Caco-2 (cell line): ENCODE results near the gene UPF3B. TPM values are rescaled to one million over a fixed set of nuclear protein-coding genes. Genes with fewer than 3 reads are reported as not detected.

Source experiments
- BruUV-seq: library from RNA; stranded (reverse); fragments of 400-500 nt; replicated peaks from 2 replicates; lab custom pipeline; 2021; lab: Mats Ljungman, UMichigan
- CTCF ChIA-PET: fragments of 300-600 bp; sonication (Branson Sonifier 250); formaldehyde crosslinking; loops from one replicate; lab custom pipeline; 2022; ENCODE audit warnings: antibody characterized with exemption; lab: Charles Lee
- POLR2A ChIA-PET: fragments of 300-600 bp; sonication (Branson Sonifier 250); formaldehyde crosslinking; loops from one replicate; lab custom pipeline; 2022; ENCODE audit warnings: antibody characterized with exemption; lab: Charles Lee
- DNase-seq, 2 experiments: peaks; one replicate each; pipeline versions ENCODE4 v3.0.0 to v3.0.0-alpha.2; 2020 to 2022
- H3K27me3 ChIP-seq: replicated peaks from 2 replicates; pipeline ENCODE4 v1.6.0; 2011; ENCODE audit warnings: low read length; ENCODE audit not compliant: control insufficient read depth, insufficient read depth
- H3K36me3 ChIP-seq: 2 replicates; pipeline ENCODE4 v1.5.1; 2011; ENCODE audit warnings: low read length; ENCODE audit not compliant: control insufficient read depth, insufficient read depth
- H3K4me1 ChIP-seq: fragments of 250-450 bp; sonication (Bioruptor Pico); 2 replicates; pipeline ENCODE4 v1.5.1; 2020; ENCODE audit warnings: mild to moderate bottlenecking
- H3K4me3 ChIP-seq: 2 replicates; pipeline ENCODE4 v1.5.1; 2011; ENCODE audit warnings: low read depth, mild to moderate bottlenecking, control low read depth, low read length
- H3K9me3 ChIP-seq: fragments of 250-450 bp; sonication (Bioruptor Pico); 2 replicates; pipeline ENCODE4 v1.5.1; 2020; ENCODE audit warnings: mild to moderate bottlenecking, moderate library complexity
- H3K27ac Mint-ChIP-seq: one replicate; pipeline ENCODE4 v1.8.0; 2022; ENCODE audit warnings: mixed read lengths; ENCODE audit not compliant: unreplicated experiment
- H3K27me3 Mint-ChIP-seq: one replicate; pipeline ENCODE4 v1.8.0; 2022; ENCODE audit warnings: mixed read lengths; ENCODE audit not compliant: insufficient read depth, unreplicated experiment
- H3K36me3 Mint-ChIP-seq: one replicate; pipeline ENCODE4 v1.8.0; 2022; ENCODE audit warnings: mild to moderate bottlenecking, mixed read lengths; ENCODE audit not compliant: insufficient read depth, unreplicated experiment
- H3K4me1 Mint-ChIP-seq: one replicate; pipeline ENCODE4 v1.8.0; 2022; ENCODE audit warnings: low read depth, mixed read lengths; ENCODE audit not compliant: unreplicated experiment
- H3K4me3 Mint-ChIP-seq: one replicate; pipeline ENCODE4 v1.8.0; 2022; ENCODE audit warnings: mild to moderate bottlenecking, moderate library complexity, mixed read lengths; ENCODE audit not compliant: unreplicated experiment
- H3K9me3 Mint-ChIP-seq: one replicate; pipeline ENCODE4 v1.8.0; 2022; ENCODE audit warnings: mixed read lengths; ENCODE audit not compliant: unreplicated experiment
- CTCF ChIP-seq, 2 experiments: fragments of 200-600 bp in 1 of 2; IDR thresholded peaks; 1 replicate in 1 of 2; 2 replicates in 1 of 2; pipeline versions ENCODE4 v1.5.1 to v1.8.0; 2011 to 2022; ENCODE audit warnings: antibody characterized with exemption in 1 of 2, control low read depth in 1 of 2, inconsistent platforms in 1 of 2, low read depth in 1 of 2, low read length in 1 of 2, mild to moderate bottlenecking in 1 of 2, moderate library complexity in 1 of 2; ENCODE audit not compliant: insufficient read depth in 1 of 2, severe bottlenecking in 1 of 2, unreplicated experiment in 1 of 2
- intact Hi-C: fragments of 100-400 bp; cut with micrococcal nuclease; formaldehyde crosslinking; loops from one replicate; pipeline ENCODE4 v1.10.0; 2022; ENCODE audit not compliant: unreplicated experiment
- total RNA-seq: library from RNA; stranded (reverse); gene quantifications from 2 replicates; pipeline ENCODE4 v1.2.3, GENCODE V29; 2022

The UPF3B gene
- total RNA-seq, 1 experiment from 2014 or later = 19.0 TPM

DNA sequence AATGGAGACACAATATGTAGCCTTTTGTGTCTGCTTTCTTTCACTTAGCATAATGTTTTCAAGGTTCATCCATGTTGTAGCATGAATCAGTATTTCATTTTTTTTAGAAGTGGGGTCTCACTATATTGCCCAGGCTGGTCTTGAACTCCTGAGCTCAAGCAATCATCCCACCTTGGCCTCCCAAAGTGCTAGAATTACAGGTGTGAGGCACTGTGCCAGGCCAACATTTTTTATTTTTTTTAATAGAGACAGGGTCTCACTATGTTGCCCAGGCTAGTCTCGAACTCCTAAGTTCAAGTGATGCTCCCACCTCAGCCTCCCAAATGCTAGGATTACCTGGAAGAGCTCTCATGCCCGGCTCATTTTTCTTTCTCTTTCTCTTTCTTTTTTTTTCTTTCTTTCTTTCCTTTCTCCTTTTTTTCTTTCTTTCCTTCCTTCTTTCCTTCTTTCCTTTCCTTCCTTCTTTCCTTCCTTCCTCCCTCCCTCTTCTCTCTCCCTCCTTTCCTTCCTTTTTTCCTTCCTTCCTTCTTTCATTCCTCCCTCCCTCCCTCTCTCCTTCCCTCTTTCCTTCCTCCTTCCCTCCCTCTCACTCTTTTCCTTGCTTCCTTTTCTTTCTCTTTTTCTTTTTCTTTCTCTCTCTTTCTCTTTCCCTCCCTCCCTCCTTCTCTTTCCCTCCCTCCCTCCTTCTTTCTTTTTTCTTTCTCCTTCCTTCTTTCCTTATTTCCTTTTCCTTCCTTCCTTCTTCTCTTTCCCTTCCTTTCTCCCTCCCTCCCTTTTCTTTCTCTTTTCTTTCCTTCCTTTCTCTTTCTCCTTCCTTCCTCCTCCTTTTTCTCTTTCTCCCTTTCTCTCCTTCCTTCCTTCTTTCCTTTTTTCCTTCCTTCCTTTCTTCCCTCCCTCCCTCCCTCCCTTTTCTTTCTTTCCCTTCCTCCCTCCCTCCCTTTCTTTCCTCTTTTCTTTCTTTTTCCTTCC is 51.2 kb downstream of the UPF3B start:
- H3K4me3 Mint-ChIP-seq = no peak overlapping the region
- no peaks in the 10 kb centered on the region for H3K27me3 Mint-ChIP-seq
- Histone ChIP-seq H3K9me3 (no peaks in the 10 kb centered on the region), H3K36me3 (no peaks in the 10 kb centered on the region), H3K27me3 (no peaks in the 10 kb centered on the region), H3K4me3 (no peak overlapping the region), H3K4me1 (no peaks in the 10 kb centered on the region)
- no TSS peak for BruUV-seq
- no peaks in the 10 kb centered on the region for H3K4me1 Mint-ChIP-seq
- H3K36me3 Mint-ChIP-seq = no peaks in the 10 kb centered on the region
- intact Hi-C loops = no loop called here
- POLR2A ChIA-PET = no interaction called here
- DNase-seq = no peak
- TF ChIP-seq CTCF (IDR thresholded peaks at IDR 0.05; ENCODE audit: insufficient read depth in 1 of 2, low read depth in 1 of 2, low read length in 1 of 2, severe bottlenecking in 1 of 2, unreplicated experiment in 1 of 2) = no peak
- H3K27ac Mint-ChIP-seq = no peak overlapping the region
- CTCF ChIA-PET = no interaction called here
- H3K9me3 Mint-ChIP-seq = no peaks in the 10 kb centered on the region

DNA sequence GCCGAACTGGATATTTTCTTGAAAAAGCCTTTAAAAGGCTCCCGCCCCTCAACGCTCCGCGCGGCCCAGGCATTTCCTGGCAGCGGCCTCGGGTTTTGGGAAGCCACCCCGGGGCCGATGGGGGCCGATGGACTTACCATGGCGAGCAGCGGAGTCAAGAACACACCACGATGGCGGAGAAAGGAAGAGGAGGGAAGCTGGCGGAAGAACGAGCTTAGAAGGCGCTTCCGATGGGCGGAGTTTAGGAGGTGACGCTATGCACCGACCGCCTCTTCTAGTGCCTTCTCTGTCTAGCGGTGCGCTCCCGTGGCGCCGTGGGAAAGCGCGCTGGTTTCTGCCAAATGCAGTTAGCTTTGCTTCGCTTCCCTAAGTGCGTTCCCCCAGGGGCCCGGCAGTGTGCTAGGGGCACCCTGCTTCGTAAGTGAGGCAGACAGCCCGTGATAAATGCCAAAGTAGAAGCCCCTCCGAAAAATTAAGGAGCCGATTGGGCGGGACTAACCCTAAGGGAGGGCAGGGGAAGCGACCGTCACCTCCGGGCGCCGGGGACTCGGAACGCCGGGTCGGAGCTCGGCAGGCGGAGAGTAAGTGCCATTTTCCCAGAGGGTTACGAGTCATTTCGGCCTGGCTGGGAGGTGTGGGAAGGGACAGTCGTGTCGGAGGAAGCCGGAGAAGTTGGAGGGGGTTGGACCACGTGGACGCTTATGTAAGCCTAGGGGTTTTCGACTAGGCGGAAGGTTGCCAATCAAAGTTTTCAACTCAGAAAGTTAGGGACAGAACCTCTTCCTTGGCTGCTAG is 61.1 kb downstream of the UPF3B start, which contains the start of gene RPL39:
RPL39 (minus strand) TSS at position 194 of the 795 bp plus-strand sequence; CDS start at position 140, 54 bp downstream.
- TSS peak; percentile 84 for BruUV-seq
- intact Hi-C loops = loop anchor here (1.0 to 2.0 kb wide), 3 partner anchors 35 to 89 kb away; no protein-coding TSS in a partner anchor
- peak; percentile 84 to 87 for DNase-seq
- Histone ChIP-seq H3K36me3 (peaks cover 3% of the 10 kb centered on the region; the same call in 1 of the 2 replicates), H3K4me1 (no peaks in the 10 kb centered on the region; the same call in 1 of the 2 replicates), H3K9me3 (no peaks in the 10 kb centered on the region), H3K27me3 (no peaks in the 10 kb centered on the region), H3K4me3 (peak within 1 kb of the TSS; percentile 91)
- Mint-ChIP-seq H3K27ac (peak within 1 kb of the TSS; percentile 93), H3K36me3 (peaks cover 54% of the 10 kb centered on the region), H3K27me3 (no peaks in the 10 kb centered on the region), H3K4me3 (peak within 1 kb of the TSS; percentile 81), H3K4me1 (no peaks in the 10 kb centered on the region), H3K9me3 (no peaks in the 10 kb centered on the region)
- CTCF ChIA-PET = interaction anchor here (0.6 to 1.5 kb wide), 11 partner anchors 12 to 256 kb away, joined by 3 to 9 read pairs (median 3); partner anchors contain the start of genes SOWAHD and UPF3B
- POLR2A ChIA-PET = interaction anchor here (0.5 to 2.2 kb wide), 12 partner anchors 12 to 1143 kb away, joined by 3 to 31 read pairs (median 6); partner anchors contain the start of genes NDUFA1, RNF113A, SLC25A5 and SOWAHD
- no peak for TF ChIP-seq CTCF (IDR thresholded peaks at IDR 0.05; ENCODE audit: insufficient read depth in 1 of 2, low read depth in 1 of 2, low read length in 1 of 2, severe bottlenecking in 1 of 2, unreplicated experiment in 1 of 2)
